SK-N-SH (cell line): Measurements from ENCODE around the gene FRAS1. TPM values are rescaled to one million over a fixed set of nuclear protein-coding genes. Genes with fewer than 3 reads are reported as not detected.
A peak's percentile ranks its signal among the peaks of the same experiment; 100 is the strongest.

ENCODE experiments used
- CTCF ChIA-PET: fragments of 300-600, 350-600 bp; formaldehyde crosslinking; extraction: SDS; loops from one replicate; lab custom pipeline; 2021; lab: Yijun Ruan, JAX
- POLR2A ChIA-PET: fragments of 350-600 bp; sonication (Branson Sonifier 250); formaldehyde crosslinking; extraction: SDS; loops from one replicate; lab custom pipeline; 2020; ENCODE audit warnings: antibody characterized with exemption, inconsistent platforms; lab: Yijun Ruan, JAX
- DNase-seq: peaks from one replicate; pipeline ENCODE4 v3.0.0; 2012
- H2AFZ ChIP-seq: fragments of 200-600 bp; sonication (generic); 2 replicates; pipeline ENCODE4 v1.8.1; 2016; ENCODE audit warnings: antibody characterized with exemption, mild to moderate bottlenecking, low read depth
- H3F3A ChIP-seq: fragments of 200-600 bp; sonication (generic); replicated peaks from 2 replicates; pipeline ENCODE3; 2016; ENCODE audit warnings: antibody characterized with exemption, mild to moderate bottlenecking; ENCODE audit not compliant: insufficient read depth
- H3K27ac ChIP-seq, 2 experiments: fragments of 200-500 bp in 1 of 2; fragments of 200-600 bp in 1 of 2; sonication (Bioruptor generic) in 1 of 2; sonication (generic), shearing (Covaris generic) in 1 of 2; 2 replicates each; pipeline versions ENCODE4 v1.5.1 to v1.6.1; 2014 to 2016; ENCODE audit warnings: low read depth in 2 of 2, inconsistent platforms in 1 of 2, low read length in 1 of 2, mild to moderate bottlenecking in 1 of 2, mixed read lengths in 1 of 2
- H3K27me3 ChIP-seq: fragments of 200-600 bp; sonication (generic), shearing (Covaris generic); 2 replicates; pipeline ENCODE4 v1.6.1; 2016; ENCODE audit warnings: mixed run types; ENCODE audit not compliant: insufficient read depth
- H3K36me3 ChIP-seq, 2 experiments: fragments of 200-500 bp in 1 of 2; fragments of 200-600 bp in 1 of 2; sonication (Bioruptor generic) in 1 of 2; sonication (generic) in 1 of 2; replicated peaks in 1 of 2; 2 replicates each; pipeline versions ENCODE3 to v1.5.1; 2014 to 2016; ENCODE audit warnings: low read length in 1 of 2, mild to moderate bottlenecking in 1 of 2; ENCODE audit not compliant: insufficient read depth in 2 of 2, control insufficient read depth in 1 of 2
- H3K4me1 ChIP-seq, 2 experiments: fragments of 200-500 bp in 1 of 2; fragments of 200-600 bp in 1 of 2; sonication (Bioruptor generic) in 1 of 2; sonication (generic), shearing (Covaris generic) in 1 of 2; 2 replicates each; pipeline versions ENCODE4 v1.5.1 to v1.6.1; 2014 to 2016; ENCODE audit warnings: low read depth in 1 of 2, low read length in 1 of 2, mixed run types in 1 of 2; ENCODE audit not compliant: insufficient read depth in 2 of 2, control insufficient read depth in 1 of 2
- H3K4me2 ChIP-seq: fragments of 200-600 bp; sonication (generic), shearing (Covaris generic); 2 replicates; pipeline ENCODE4 v1.6.1; 2017; ENCODE audit warnings: mixed run types
- H3K4me3 ChIP-seq, 2 experiments: fragments of 200-500 bp in 1 of 2; fragments of 200-600 bp in 1 of 2; sonication (Bioruptor generic) in 1 of 2; sonication (generic), shearing (Covaris generic) in 1 of 2; 2 replicates each; pipeline versions ENCODE4 v1.5.1 to v1.8.1; 2014 to 2016; ENCODE audit warnings: low read depth in 2 of 2, inconsistent platforms in 1 of 2, low read length in 1 of 2, mild to moderate bottlenecking in 1 of 2, mixed read lengths in 1 of 2, moderate library complexity in 1 of 2
- H3K79me2 ChIP-seq: fragments of 200-600 bp; sonication (generic); 2 replicates; pipeline ENCODE4 v1.8.1; 2017; ENCODE audit warnings: mild to moderate bottlenecking; ENCODE audit not compliant: insufficient read depth
- H3K9ac ChIP-seq: fragments of 200-600 bp; sonication (generic); 2 replicates; pipeline ENCODE4 v1.6.1; 2017; ENCODE audit warnings: mixed run types
- H3K9me2 ChIP-seq: fragments of 200-600 bp; sonication (generic); 2 replicates; pipeline ENCODE4 v1.6.1; 2017; ENCODE audit warnings: mixed run types
- H3K9me3 ChIP-seq: fragments of 200-600 bp; sonication (generic); 2 replicates; pipeline ENCODE4 v1.6.1; 2017; ENCODE audit warnings: mixed run types, mild to moderate bottlenecking, moderate library complexity
- H4K20me1 ChIP-seq: fragments of 200-600 bp; sonication (generic); 2 replicates; pipeline ENCODE4 v1.6.1; 2017; ENCODE audit warnings: mild to moderate bottlenecking, mixed run types; ENCODE audit not compliant: insufficient read depth
- CTCF ChIP-seq: fragments of 200-600 bp; sonication (generic); IDR thresholded peaks from 2 replicates; pipeline ENCODE4 v1.6.1; 2017; ENCODE audit warnings: antibody characterized with exemption, mild to moderate bottlenecking, moderate library complexity
- ELF1 ChIP-seq: IDR thresholded peaks from 2 replicates; pipeline ENCODE4 v1.4.0; 2012
- FOSL2 ChIP-seq: IDR thresholded peaks from 2 replicates; pipeline ENCODE4 v1.4.0; 2012; ENCODE audit warnings: low read depth, mild to moderate bottlenecking, moderate library complexity, borderline replicate concordance
- FOXM1 ChIP-seq: IDR thresholded peaks from 2 replicates; pipeline ENCODE4 v1.4.0; 2012; ENCODE audit warnings: low read depth, mild to moderate bottlenecking
- GATA2 ChIP-seq: sonication (generic); formaldehyde crosslinking; IDR thresholded peaks from 2 replicates; pipeline ENCODE4 v1.5.0; 2020; ENCODE audit warnings: mild to moderate bottlenecking, missing genetic modification reagents
- JUND ChIP-seq: IDR thresholded peaks from 2 replicates; pipeline ENCODE4 v1.4.0; 2012
- MAX ChIP-seq: IDR thresholded peaks from 2 replicates; pipeline ENCODE4 v1.4.0; 2012; ENCODE audit warnings: low read depth
- NFIC ChIP-seq: IDR thresholded peaks from 2 replicates; pipeline ENCODE4 v1.4.0; 2012; ENCODE audit warnings: borderline replicate concordance
- POLR2AphosphoS5 ChIP-seq: IDR thresholded peaks from 2 replicates; pipeline ENCODE4 v1.6.1; 2012; ENCODE audit warnings: low read depth, low read length
- REST ChIP-seq: IDR thresholded peaks from 2 replicates; pipeline ENCODE4 v1.6.1; 2012; ENCODE audit warnings: mild to moderate bottlenecking, low read depth, low read length, moderate library complexity
- SIN3A ChIP-seq: IDR thresholded peaks from 2 replicates; pipeline ENCODE4 v1.6.1; 2012; ENCODE audit warnings: low read depth, mild to moderate bottlenecking, low read length, moderate library complexity, borderline replicate concordance
- TCF12 ChIP-seq: IDR thresholded peaks from 2 replicates; pipeline ENCODE4 v1.4.0; 2012
- TEAD4 ChIP-seq: IDR thresholded peaks from 2 replicates; pipeline ENCODE4 v1.4.0; 2012; ENCODE audit warnings: mild to moderate bottlenecking, borderline replicate concordance; ENCODE audit not compliant: insufficient read depth
- ZBTB33 ChIP-seq: IDR thresholded peaks from 2 replicates; pipeline ENCODE4 v1.4.0; 2012; ENCODE audit warnings: low read depth, borderline replicate concordance
- WGBS: methylation state at CpG from one replicate; pipeline ENCODE4 v1.1.6; 2017; ENCODE audit warnings: low lambda C conversion rate; 5-methylcytosine and 5-hydroxymethylcytosine counted together
- polyA plus RNA-seq, 3 experiments: library from polyadenylated mRNA; depleted of rRNA; stranded (reverse); fragments of >200 nt; gene quantifications; 2 replicates each; pipeline ENCODE4 v1.2.3, GENCODE V29; 2012

Gene FRAS1
- polyA plus RNA-seq, 1 of the 3 experiments (the other 2 are of a cell fraction): 8.3 TPM

GRCh38 chr4:78552389-78553042, 495.4 kb downstream of the FRAS1 start:
- no peaks in the 10 kb centered on the region for H3K36me3 ChIP-seq
- H3K9me3 ChIP-seq: no peaks in the 10 kb centered on the region
- TF ChIP-seq MAX (no peak), JUND (peak; percentile 47), TEAD4 (0 out of 2 replicates have a peak, but pooled peaks have one; percentile 53), TCF12 (peak; percentile 33), FOSL2 (peak; percentile 60), FOXM1 (no peak), NFIC (0 out of 2 replicates have a peak, but pooled peaks have one; percentile 11)
- TF ChIP-seq, all 33 proteins: peak for 5
- Histone ChIP-seq H3K27me3 (no peaks in the 10 kb centered on the region), H3K9ac (no peak overlapping the region), H3K9me2 (no peaks in the 10 kb centered on the region), H4K20me1 (no peaks in the 10 kb centered on the region), H3K79me2 (no peaks in the 10 kb centered on the region), H3F3A (peaks cover 11% of the 10 kb centered on the region), H3K4me3 (peak overlapping the region; percentile 58 to 61; a peak in 2 of 4 replicates), H3K4me1 (peaks cover 5 to 9% of the 10 kb centered on the region in 2 experiments; a peak in 2 of 4 replicates), H3K27ac (no peak overlapping the region), H3K4me2 (peak overlapping the region; percentile 79), H2AFZ (peak overlapping the region; percentile 80; the same call in 1 of the 2 replicates)
- WGBS: 58% methylated on average over 10 of the region's 10 CpGs
- ChIA-PET POLR2A (no interaction called here), CTCF (interaction anchor here (1.8 kb wide), 1 partner anchor 493 kb away, joined by 7 read pairs; no protein-coding TSS in a partner anchor)
- DNase-seq: no peak

- H3K4me2 ChIP-seq: no peak overlapping the region
- CTCF ChIA-PET: interaction anchor here (1.8 kb wide), 1 partner anchor 494 kb away, joined by 7 read pairs; no protein-coding TSS in a partner anchor
These were observed 495.9 kb downstream of the FRAS1 start for GRCh38 chr4:78553043-78553396.

More at GRCh38 chr4:78553043-78553396, 495.9 kb downstream of the FRAS1 start:
- H3K9me2 ChIP-seq: no peaks in the 10 kb centered on the region
- H3K4me3 ChIP-seq: no peak overlapping the region
- no peak overlapping the region for H3K27ac ChIP-seq
- H3K27me3 ChIP-seq: no peaks in the 10 kb centered on the region
- H2AFZ ChIP-seq: no peak overlapping the region
- DNase-seq: no peak
- H3K36me3 ChIP-seq: no peaks in the 10 kb centered on the region
- TF ChIP-seq MAX (no peak), GATA2 (CRISPR knock-in tag) (no peak), CTCF (no peak), JUND (no peak), REST (no peak), ELF1 (no peak), ZBTB33 (no peak), SIN3A (no peak), TCF12 (no peak), POLR2AphosphoS5 (no peak), FOXM1 (no peak)
- H3K79me2 ChIP-seq: no peaks in the 10 kb centered on the region
- no peak overlapping the region for H3K9ac ChIP-seq
- WGBS: 89% methylated on average over 3 of the region's 3 CpGs
- POLR2A ChIA-PET: no interaction called here
- peaks cover 11% of the 10 kb centered on the region for H3F3A ChIP-seq
- H3K9me3 ChIP-seq: no peaks in the 10 kb centered on the region
- H4K20me1 ChIP-seq: no peaks in the 10 kb centered on the region
- H3K4me1 ChIP-seq: peaks cover 5 to 9% of the 10 kb centered on the region in 2 experiments; a peak in 2 of 4 replicates
